CD8-positive, alpha-beta memory T cell (primary cell): Measurements from ENCODE around the gene MRPS25. TPM values are rescaled to one million over a fixed set of nuclear protein-coding genes. Genes with fewer than 3 reads are reported as not detected.

Experiments
- CTCF ChIA-PET: fragments of 350-600 bp; sonication (Branson Sonifier 250); formaldehyde crosslinking; loops from one replicate; lab custom pipeline; 2021; ENCODE audit warnings: antibody characterized with exemption; lab: Charles Lee
- POLR2A ChIA-PET: fragments of 350-600 bp; sonication (Branson Sonifier 250); formaldehyde crosslinking; loops from one replicate; lab custom pipeline; 2021; ENCODE audit warnings: antibody characterized with exemption; lab: Charles Lee
- DNase-seq, 5 donors: peaks; one replicate each; pipeline versions ENCODE4 v3.0.0 to v3.0.0-alpha.2; 2020 to 2022; ENCODE audit warnings: mixed read lengths in 1 of 5
- H3K27ac ChIP-seq: one replicate; pipeline ENCODE4 v1.7.0; 2013; ENCODE audit warnings: low read depth, mild to moderate bottlenecking, low read length, moderate library complexity
- H3K27me3 ChIP-seq: 2 replicates; pipeline ENCODE4 v1.7.0; 2013; ENCODE audit warnings: low read length, mild to moderate bottlenecking; ENCODE audit not compliant: insufficient read depth, poor library complexity, severe bottlenecking
- H3K36me3 ChIP-seq: 2 replicates; pipeline ENCODE4 v1.7.0; 2013; ENCODE audit warnings: mild to moderate bottlenecking, low read length, moderate library complexity; ENCODE audit not compliant: insufficient read depth
- H3K4me1 ChIP-seq: 2 replicates; pipeline ENCODE4 v1.7.0; 2013; ENCODE audit warnings: mild to moderate bottlenecking, low read length, moderate library complexity; ENCODE audit not compliant: insufficient read depth
- H3K4me3 ChIP-seq: 2 replicates; pipeline ENCODE4 v1.7.0; 2013; ENCODE audit warnings: mild to moderate bottlenecking, low read length
- H3K9me3 ChIP-seq: 2 replicates; pipeline ENCODE4 v1.7.0; 2013; ENCODE audit warnings: mild to moderate bottlenecking, low read length
- H3K27ac Mint-ChIP-seq, 8 donors: one replicate each; pipeline ENCODE4 v1.8.0; 2020 to 2021; ENCODE audit warnings: mixed read lengths in 8 of 8, mild to moderate bottlenecking in 6 of 8, inconsistent platforms in 3 of 8, moderate library complexity in 3 of 8
- H3K27me3 Mint-ChIP-seq, 2 donors: one replicate each; pipeline ENCODE4 v1.8.0; 2020 to 2021; ENCODE audit warnings: mixed read lengths in 2 of 2, mild to moderate bottlenecking in 1 of 2, moderate library complexity in 1 of 2
- H3K36me3 Mint-ChIP-seq, 3 donors: one replicate each; pipeline ENCODE4 v1.8.0; 2020 to 2021; ENCODE audit warnings: mixed read lengths in 3 of 3, inconsistent platforms in 1 of 3, mild to moderate bottlenecking in 1 of 3
- H3K4me1 Mint-ChIP-seq, 3 donors: one replicate each; pipeline ENCODE4 v1.8.0; 2020 to 2021; ENCODE audit warnings: mixed read lengths in 3 of 3, inconsistent platforms in 1 of 3, mild to moderate bottlenecking in 1 of 3
- H3K4me3 Mint-ChIP-seq, 7 donors: one replicate each; pipeline ENCODE4 v1.8.0; 2020 to 2021; ENCODE audit warnings: mixed read lengths in 7 of 7, mild to moderate bottlenecking in 6 of 7, moderate library complexity in 4 of 7, inconsistent platforms in 2 of 7
- H3K9me3 Mint-ChIP-seq, 5 donors: one replicate each; pipeline ENCODE4 v1.8.0; 2020 to 2022; ENCODE audit warnings: mixed read lengths in 5 of 5, mild to moderate bottlenecking in 3 of 5, moderate library complexity in 2 of 5, inconsistent platforms in 1 of 5
- polyA plus RNA-seq: library from polyadenylated mRNA; unstranded; fragments of 300-500 nt; fragmentation: Illumina TruSeq; gene quantifications from one replicate; pipeline ENCODE4 v1.2.3, GENCODE V29; 2021
- total RNA-seq, 2 experiments: library from RNA; stranded (reverse); gene quantifications; one replicate each; pipeline ENCODE4 v1.2.3, GENCODE V29; 2021

Gene MRPS25
- total and polyA plus RNA-seq, 3 experiments from 2014 or later = 20.2 to 84.7 (median 82.7) TPM

DNA sequence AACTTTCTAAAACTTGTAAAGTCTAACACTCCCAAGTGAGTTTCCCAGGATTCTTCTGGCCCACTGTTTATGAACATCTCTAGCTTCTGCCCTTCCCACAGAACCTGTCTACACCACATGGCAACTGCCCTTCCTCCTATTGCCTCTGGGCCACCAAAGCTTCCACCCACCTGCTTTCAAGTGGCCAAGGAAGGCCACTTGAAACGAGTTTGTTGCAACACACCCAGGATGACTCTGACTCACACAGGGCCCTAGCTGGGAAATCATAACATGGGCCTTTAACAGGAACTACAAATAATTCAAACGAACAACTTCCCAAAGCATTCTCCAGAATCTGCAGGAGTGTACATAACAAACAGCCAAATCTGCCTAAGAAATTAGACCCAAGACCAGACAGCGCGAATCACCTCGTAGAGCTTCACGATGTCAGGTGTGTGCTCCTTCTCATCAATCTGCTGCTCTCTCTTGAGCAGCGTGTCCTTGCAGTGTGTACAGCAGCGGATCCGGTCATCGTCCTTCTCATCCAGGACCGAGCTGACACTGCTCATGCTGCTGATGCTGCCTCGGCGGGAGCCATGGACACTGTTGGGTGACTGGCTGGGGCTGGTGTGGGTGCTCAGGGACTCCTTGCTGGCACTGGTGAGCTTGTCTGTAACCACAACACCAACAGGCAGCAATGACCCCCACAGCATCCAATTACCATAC lies 17.0 kb upstream of the MRPS25 start:
- H3K27me3 Mint-ChIP-seq = peaks cover 0 to 1% of the 10 kb centered on the region in 2 donors
- H3K4me1 Mint-ChIP-seq = peaks cover 0 to 10% (median 3%) of the 10 kb centered on the region in 3 donors
- CTCF ChIA-PET = no interaction called here
- H3K4me1 ChIP-seq = no peaks in the 10 kb centered on the region
- no peak overlapping the region for H3K27ac ChIP-seq
- H3K4me3 ChIP-seq = no peak overlapping the region
- no peak overlapping the region for H3K4me3 Mint-ChIP-seq
- H3K27me3 ChIP-seq = no peaks in the 10 kb centered on the region
- H3K9me3 ChIP-seq = no peaks in the 10 kb centered on the region
- H3K36me3 Mint-ChIP-seq = peaks cover 19 to 94% (median 42%) of the 10 kb centered on the region in 3 donors
- peaks cover 72% of the 10 kb centered on the region for H3K36me3 ChIP-seq
- POLR2A ChIA-PET = no interaction called here
- no peak for DNase-seq
- H3K9me3 Mint-ChIP-seq = no peaks in the 10 kb centered on the region
- H3K27ac Mint-ChIP-seq = peak overlapping the region in 2 of 8 donors; percentile 51 to 85

DNA sequence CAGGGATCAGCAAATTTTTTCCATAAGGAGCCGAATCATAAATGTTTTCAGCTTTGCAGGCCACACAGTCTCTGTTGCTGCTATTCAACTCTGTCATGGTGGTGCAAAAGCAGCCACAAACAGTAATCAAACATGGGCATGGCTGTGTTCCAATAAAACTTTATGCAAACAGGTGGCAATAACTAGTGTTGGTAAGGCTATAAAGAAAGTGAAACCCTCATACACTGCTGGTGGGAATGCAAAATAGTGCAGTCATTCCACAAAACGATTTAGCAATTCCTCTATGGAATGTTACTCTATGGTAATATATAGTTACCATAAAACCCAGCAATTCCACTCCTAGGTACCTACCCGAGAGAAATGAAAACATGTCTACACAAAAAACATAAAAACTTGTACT lies 14.0 kb upstream of the MRPS25 start:
- H3K36me3 Mint-ChIP-seq = peaks cover 32 to 95% (median 44%) of the 10 kb centered on the region in 3 donors
- peaks cover 0 to 1% of the 10 kb centered on the region in 2 donors for H3K27me3 Mint-ChIP-seq
- Histone ChIP-seq H3K4me1 (no peaks in the 10 kb centered on the region), H3K36me3 (peaks cover 84% of the 10 kb centered on the region), H3K27ac (no peak overlapping the region), H3K4me3 (no peak overlapping the region), H3K27me3 (no peaks in the 10 kb centered on the region), H3K9me3 (no peaks in the 10 kb centered on the region)
- H3K27ac Mint-ChIP-seq = no peak overlapping the region
- H3K4me1 Mint-ChIP-seq = peaks cover 0 to 10% (median 3%) of the 10 kb centered on the region in 3 donors
- CTCF ChIA-PET = no interaction called here
- POLR2A ChIA-PET = no interaction called here
- DNase-seq = no peak
- no peak overlapping the region for H3K4me3 Mint-ChIP-seq
- no peaks in the 10 kb centered on the region for H3K9me3 Mint-ChIP-seq

DNA sequence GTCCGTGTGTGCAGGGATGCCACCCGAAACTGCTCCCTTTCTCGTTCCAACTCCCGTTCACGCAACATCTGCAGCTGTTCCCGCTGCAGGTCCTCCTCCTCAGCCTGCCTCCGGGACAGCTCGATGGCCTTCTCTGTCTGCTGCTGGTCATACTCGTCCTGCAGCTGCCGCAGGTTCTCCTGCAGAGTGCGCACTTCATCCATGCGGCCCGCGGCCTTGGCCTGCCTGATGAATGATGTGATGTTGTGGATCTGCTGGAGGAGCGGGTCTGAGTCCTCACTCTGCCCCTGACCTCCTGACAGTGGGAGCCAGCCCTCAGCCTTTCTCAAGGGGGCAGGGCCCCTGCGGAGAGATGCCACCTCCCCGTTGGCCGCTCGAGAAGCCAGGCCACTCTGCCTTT lies 9.4 kb upstream of the MRPS25 start:
- Histone ChIP-seq H3K4me1 (no peaks in the 10 kb centered on the region), H3K27ac (no peak overlapping the region), H3K36me3 (peaks cover 58% of the 10 kb centered on the region), H3K4me3 (no peak overlapping the region), H3K9me3 (no peaks in the 10 kb centered on the region), H3K27me3 (no peaks in the 10 kb centered on the region)
- no peak overlapping the region for H3K4me3 Mint-ChIP-seq
- H3K9me3 Mint-ChIP-seq = no peaks in the 10 kb centered on the region
- peaks cover 27 to 86% (median 39%) of the 10 kb centered on the region in 3 donors for H3K36me3 Mint-ChIP-seq
- CTCF ChIA-PET = interaction anchor here (0.5 kb wide), 1 partner anchor 281 kb away, joined by 3 read pairs; no protein-coding TSS in a partner anchor
- no peak overlapping the region for H3K27ac Mint-ChIP-seq
- peaks cover 0 to 1% of the 10 kb centered on the region in 2 donors for H3K27me3 Mint-ChIP-seq
- POLR2A ChIA-PET = no interaction called here
- H3K4me1 Mint-ChIP-seq = peaks cover 0 to 4% (median 3%) of the 10 kb centered on the region in 3 donors
- no peak for DNase-seq

DNA sequence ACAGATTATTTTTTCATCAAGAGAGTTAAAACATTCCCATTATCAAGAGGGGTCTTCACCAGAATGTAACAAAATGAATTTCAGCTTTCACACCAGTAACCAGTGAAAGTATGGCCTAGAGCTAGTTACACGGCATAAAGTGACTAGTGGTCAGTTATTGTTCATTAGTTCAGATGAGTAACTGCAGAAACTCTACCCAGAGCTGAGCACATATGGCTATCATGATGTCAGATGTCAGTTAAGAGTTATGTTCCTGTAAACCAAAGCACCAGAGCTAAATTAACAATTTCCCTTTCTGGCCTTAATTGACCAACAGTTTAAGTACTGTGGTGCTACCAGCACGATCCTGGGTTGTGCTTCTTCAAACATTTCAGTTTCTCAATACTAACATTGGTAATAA lies 6.6 kb upstream of the MRPS25 start:
- peaks cover 35% of the 10 kb centered on the region for H3K36me3 ChIP-seq

DNA sequence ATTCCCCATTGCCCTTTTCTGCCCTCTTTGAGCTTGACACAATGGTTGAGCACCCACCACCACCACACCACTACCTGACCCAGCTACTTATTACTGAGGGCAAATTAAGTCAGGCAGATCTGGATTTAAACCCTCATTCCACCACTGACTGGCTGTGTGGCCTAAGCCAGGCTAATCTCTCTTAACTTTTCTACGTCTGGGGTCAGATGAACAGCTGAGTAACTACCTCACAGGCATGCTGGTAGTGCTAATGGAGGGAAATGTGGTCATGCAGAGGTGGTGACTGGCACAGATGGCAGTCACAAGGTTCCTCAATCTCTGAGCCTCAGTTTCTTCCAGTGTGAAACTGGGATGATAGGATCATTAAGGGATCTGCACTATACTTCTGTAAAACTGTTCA lies 4.3 kb upstream of the MRPS25 start:
- H3K27ac ChIP-seq = no peak overlapping the region
- H3K27me3 Mint-ChIP-seq = peaks cover 0 to 1% of the 10 kb centered on the region in 2 donors
- H3K27ac Mint-ChIP-seq = peak overlapping the region in 1 of 8 donors; percentile 7
- ChIA-PET POLR2A (no interaction called here), CTCF (no interaction called here)
- no peaks in the 10 kb centered on the region for H3K4me1 ChIP-seq
- H3K9me3 ChIP-seq = no peaks in the 10 kb centered on the region
- no peaks in the 10 kb centered on the region for H3K27me3 ChIP-seq
- H3K4me3 ChIP-seq = no peak overlapping the region
- peaks cover 13% of the 10 kb centered on the region for H3K36me3 ChIP-seq
- peaks cover 5 to 41% (median 14%) of the 10 kb centered on the region in 3 donors for H3K36me3 Mint-ChIP-seq
- no peaks in the 10 kb centered on the region for H3K9me3 Mint-ChIP-seq
- H3K4me1 Mint-ChIP-seq = peaks cover 9 to 17% (median 10%) of the 10 kb centered on the region in 3 donors
- DNase-seq = no peak
- peak overlapping the region in 1 of 7 donors; percentile 20 for H3K4me3 Mint-ChIP-seq

More for the DNA sequence above, 6.6 kb upstream of the MRPS25 start:
- no peaks in the 10 kb centered on the region for H3K4me1 ChIP-seq
- H3K27ac ChIP-seq = no peak overlapping the region
- H3K9me3 ChIP-seq = no peaks in the 10 kb centered on the region
- ChIA-PET CTCF (interaction anchor here (0.7 kb wide), 1 partner anchor 12 kb away, joined by 3 read pairs; no protein-coding TSS in a partner anchor), POLR2A (no interaction called here)
- Mint-ChIP-seq H3K4me1 (peaks cover 0 to 5% (median 0%) of the 10 kb centered on the region in 3 donors), H3K9me3 (no peaks in the 10 kb centered on the region), H3K27ac (no peak overlapping the region), H3K4me3 (peak overlapping the region in 1 of 7 donors; percentile 32), H3K27me3 (peaks cover 0 to 1% of the 10 kb centered on the region in 2 donors), H3K36me3 (peaks cover 14 to 59% (median 23%) of the 10 kb centered on the region in 3 donors)
- no peak overlapping the region for H3K4me3 ChIP-seq
- H3K27me3 ChIP-seq = no peaks in the 10 kb centered on the region
- no peak for DNase-seq

DNA sequence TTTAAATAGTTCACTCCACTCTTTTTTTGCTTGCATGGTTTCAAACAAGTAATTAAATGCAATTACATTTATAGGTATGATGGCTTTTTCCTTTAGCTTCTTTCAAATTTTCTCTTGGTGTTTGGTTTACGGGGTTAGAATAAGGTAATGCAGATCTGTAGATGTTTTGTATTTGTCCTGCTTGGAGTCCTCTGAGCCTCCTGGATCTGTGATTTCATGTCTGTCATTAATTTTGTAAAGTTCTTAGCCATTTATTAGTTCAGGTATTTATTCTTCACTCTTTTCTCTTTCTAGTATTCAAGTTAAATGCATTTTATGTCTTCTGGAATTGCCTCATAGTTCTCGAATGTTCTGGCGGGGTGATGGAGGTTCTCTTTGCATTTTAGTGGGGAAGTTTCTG lies 1.4 kb upstream of the MRPS25 start:
- H3K4me3 Mint-ChIP-seq = peak overlapping the region; percentile 1 to 99 (median 18)
- no peaks in the 10 kb centered on the region for H3K27me3 Mint-ChIP-seq
- H3K4me1 Mint-ChIP-seq = peaks cover 25 to 33% (median 26%) of the 10 kb centered on the region in 3 donors
- H3K36me3 Mint-ChIP-seq = peaks cover under 1 to 18% (median 6%) of the 10 kb centered on the region in 3 donors
- Histone ChIP-seq H3K9me3 (no peaks in the 10 kb centered on the region), H3K4me3 (no peak overlapping the region), H3K27ac (no peak overlapping the region), H3K4me1 (peaks cover 16% of the 10 kb centered on the region), H3K36me3 (peaks cover 5% of the 10 kb centered on the region), H3K27me3 (no peaks in the 10 kb centered on the region)
- ChIA-PET POLR2A (no interaction called here), CTCF (no interaction called here)
- DNase-seq = no peak
- peak overlapping the region in 4 of 8 donors; percentile 1 to 56 (median 42) for H3K27ac Mint-ChIP-seq
- H3K9me3 Mint-ChIP-seq = no peaks in the 10 kb centered on the region

DNA sequence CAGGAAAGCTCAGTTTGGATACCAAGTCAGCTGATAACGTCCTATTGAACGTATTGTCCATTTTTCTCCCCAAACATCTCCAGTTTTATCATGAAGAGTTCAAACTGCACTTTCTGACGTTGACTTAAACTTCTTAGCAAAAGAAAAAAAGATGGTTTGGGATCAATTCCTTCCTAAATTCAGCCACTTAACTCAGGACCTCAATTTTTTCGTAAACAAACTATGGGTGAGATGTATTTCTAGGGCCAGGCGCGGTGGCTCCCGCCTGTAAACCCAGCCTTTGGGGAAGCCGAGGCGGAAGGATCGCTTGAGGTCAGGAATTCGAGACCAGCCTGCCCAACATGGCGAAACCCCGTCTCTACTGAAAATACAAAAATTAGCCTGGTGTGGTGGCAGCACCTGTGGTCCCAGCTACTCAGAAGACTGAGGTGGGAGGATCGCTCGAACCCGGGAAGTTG lies 464 bp upstream of the MRPS25 start:
- CTCF ChIA-PET = interaction anchor here (0.9 to 2.4 kb wide), 6 partner anchors 11 to 144 kb away, joined by 3 to 11 read pairs (median 4); partner anchors contain the start of gene RBSN
- H3K9me3 Mint-ChIP-seq = no peaks in the 10 kb centered on the region
- H3K36me3 Mint-ChIP-seq = peaks cover 0 to 13% (median 4%) of the 10 kb centered on the region in 3 donors
- Histone ChIP-seq H3K4me1 (peaks cover 16% of the 10 kb centered on the region), H3K4me3 (peak overlapping the region; percentile 65), H3K27ac (no peak overlapping the region), H3K9me3 (no peaks in the 10 kb centered on the region), H3K27me3 (no peaks in the 10 kb centered on the region), H3K36me3 (no peaks in the 10 kb centered on the region)
- no peaks in the 10 kb centered on the region for H3K27me3 Mint-ChIP-seq
- peak overlapping the region in 6 of 8 donors; percentile 73 to 98 (median 93) for H3K27ac Mint-ChIP-seq
- H3K4me1 Mint-ChIP-seq = peaks cover 26 to 33% (median 30%) of the 10 kb centered on the region in 3 donors
- POLR2A ChIA-PET = interaction anchor here (0.6 to 2.6 kb wide), 5 partner anchors 15 to 1661 kb away, joined by 3 to 19 read pairs (median 3); partner anchors contain the start of genes CAPN7, CCDC174 and RBSN
- peak overlapping the region; percentile 93 to 99 (median 97) for H3K4me3 Mint-ChIP-seq
- DNase-seq = no peak
